Endothelial cell of umbilical vein (primary cell): Measurements from ENCODE around the gene UBAP1. TPM values are rescaled to one million over a fixed set of nuclear protein-coding genes. Genes with fewer than 3 reads are reported as not detected.

Experiments used
- BruUV-seq: library from RNA; stranded (reverse); fragments of 400-500 nt; replicated peaks from 2 replicates; lab custom pipeline; 2021; lab: Mats Ljungman, UMichigan
- CTCF ChIA-PET: fragments of 300-600, 350-600 bp; sonication (Branson Sonifier 250); formaldehyde crosslinking; loops from one replicate; lab custom pipeline; 2021; ENCODE audit warnings: antibody characterized with exemption, inconsistent platforms; lab: Charles Lee
- POLR2A ChIA-PET: fragments of 300-600, 350-600 bp; sonication (Branson Sonifier 250); formaldehyde crosslinking; loops from one replicate; lab custom pipeline; 2021; ENCODE audit warnings: antibody characterized with exemption, inconsistent platforms; lab: Charles Lee
- DNase-seq: peaks from one replicate; pipeline ENCODE4 v3.0.0-alpha.2; 2011; ENCODE audit warnings: low read depth, low spot score
- FAIRE-seq: peaks from 2 replicates; lab custom pipeline; 2011; peaks lifted over from hg19 to GRCh38; lab: Jason Lieb, UNC
- H2AFZ ChIP-seq: 2 replicates; pipeline ENCODE4 v1.6.0; 2012; ENCODE audit warnings: low read depth, low read length, control low read depth, inconsistent platforms
- H3K27ac ChIP-seq: 2 replicates; pipeline ENCODE4 v1.5.1; 2011; ENCODE audit warnings: low read depth, mild to moderate bottlenecking, control low read depth, low read length, moderate library complexity; ENCODE audit not compliant: insufficient read depth
- H3K27me3 ChIP-seq, 2 experiments: 2 replicates each; pipeline versions ENCODE4 v1.6.0 to v1.6.1; 2011; ENCODE audit warnings: low read length in 2 of 2, mixed read lengths in 1 of 2; ENCODE audit not compliant: control insufficient read depth in 2 of 2, insufficient read depth in 2 of 2
- H3K36me3 ChIP-seq, 2 experiments: 2 replicates in 1 of 2; 3 replicates in 1 of 2; pipeline ENCODE4 v1.5.1; 2011; ENCODE audit warnings: low read length in 2 of 2, mild to moderate bottlenecking in 1 of 2, moderate library complexity in 1 of 2; ENCODE audit not compliant: control insufficient read depth in 2 of 2, insufficient read depth in 2 of 2; ENCODE audit errors: extremely low read depth in 1 of 2
- H3K4me1 ChIP-seq: 3 replicates; pipeline ENCODE4 v1.5.1; 2011; ENCODE audit warnings: mild to moderate bottlenecking, low read length; ENCODE audit not compliant: control insufficient read depth, insufficient read depth; ENCODE audit errors: extremely low read depth
- H3K4me2 ChIP-seq: 2 replicates; pipeline ENCODE4 v1.6.1; 2011; ENCODE audit warnings: low read length, control low read depth, mixed read lengths; ENCODE audit not compliant: insufficient read depth
- H3K4me3 ChIP-seq, 3 experiments: fragments of 200-600 bp in 1 of 3; sonication (generic), shearing (Covaris generic) in 1 of 3; replicated peaks in 1 of 3; 2 replicates each; pipeline ENCODE4 v1.5.1; 2011 to 2016; ENCODE audit warnings: control low read depth in 3 of 3, low read length in 3 of 3, mild to moderate bottlenecking in 2 of 3, inconsistent platforms in 1 of 3, low read depth in 1 of 3, moderate library complexity in 1 of 3; ENCODE audit not compliant: insufficient read depth in 1 of 3
- H3K79me2 ChIP-seq: 2 replicates; pipeline ENCODE4 v1.6.0; 2012; ENCODE audit warnings: low read length, inconsistent platforms; ENCODE audit not compliant: control insufficient read depth, insufficient read depth
- H3K9ac ChIP-seq: replicated peaks from 2 replicates; pipeline ENCODE3; 2011; ENCODE audit warnings: low read length, control low read depth; ENCODE audit not compliant: insufficient read depth; ENCODE audit errors: extremely low read depth
- H3K9me1 ChIP-seq: replicated peaks from 3 replicates; pipeline ENCODE4 v1.6.0; 2011; ENCODE audit warnings: mild to moderate bottlenecking, low read length; ENCODE audit not compliant: control insufficient read depth, insufficient read depth; ENCODE audit errors: extremely low read depth
- H3K9me3 ChIP-seq: replicated peaks from 2 replicates; pipeline ENCODE4 v1.5.1; 2012; ENCODE audit warnings: low read length, inconsistent platforms; ENCODE audit not compliant: control insufficient read depth, insufficient read depth
- H4K20me1 ChIP-seq: replicated peaks from 2 replicates; pipeline ENCODE3; 2011; ENCODE audit warnings: mild to moderate bottlenecking, low read length; ENCODE audit not compliant: control insufficient read depth, insufficient read depth; ENCODE audit errors: extremely low read depth
- CTCF ChIP-seq, 2 donors: IDR thresholded peaks; 1 replicate in 1 of 2; 2 replicates in 1 of 2; pipeline ENCODE4 v1.5.1; 2011; ENCODE audit warnings: low read length in 2 of 2, mild to moderate bottlenecking in 2 of 2, moderate library complexity in 2 of 2, control low read depth in 1 of 2, inconsistent platforms in 1 of 2, low read depth in 1 of 2; ENCODE audit not compliant: insufficient read depth in 1 of 2; ENCODE audit errors: extremely low read depth in 1 of 2
- EZH2 ChIP-seq: IDR thresholded peaks from 2 replicates; pipeline ENCODE4 v1.6.1; 2012; ENCODE audit warnings: borderline replicate concordance, low read depth, mild to moderate bottlenecking, moderate library complexity, low read length, inconsistent platforms; ENCODE audit not compliant: severe bottlenecking
- FOS ChIP-seq: IDR thresholded peaks from 2 replicates; pipeline ENCODE4 v1.6.1; 2011; ENCODE audit warnings: mild to moderate bottlenecking, low read length, moderate library complexity, borderline replicate concordance; ENCODE audit not compliant: insufficient read depth
- GATA2 ChIP-seq: IDR thresholded peaks from 2 replicates; pipeline ENCODE4 v1.7.0; 2011; ENCODE audit warnings: low read depth, mild to moderate bottlenecking, moderate library complexity, mixed read lengths, low read length; ENCODE audit not compliant: insufficient read length, insufficient read depth
- JUN ChIP-seq: IDR thresholded peaks from 2 replicates; pipeline ENCODE4 v1.6.1; 2011; ENCODE audit warnings: borderline replicate concordance, low read depth; ENCODE audit not compliant: insufficient read length, insufficient read depth
- MAX ChIP-seq: IDR thresholded peaks from 2 replicates; pipeline ENCODE4 v1.6.1; 2011; ENCODE audit not compliant: insufficient read depth, insufficient read length
- MYC ChIP-seq: IDR thresholded peaks from one replicate; pipeline ENCODE4 v1.6.1; 2011; ENCODE audit warnings: mild to moderate bottlenecking, low read depth, low read length
- POLR2A ChIP-seq: IDR thresholded peaks from 2 replicates; pipeline ENCODE4 v1.6.1; 2012; ENCODE audit warnings: low read depth, mild to moderate bottlenecking, control low read depth, low read length
- POLR2AphosphoS5 ChIP-seq: IDR thresholded peaks from 2 replicates; pipeline ENCODE4 v1.6.1; 2012; ENCODE audit warnings: low read depth, mild to moderate bottlenecking, control low read depth, low read length, moderate library complexity; ENCODE audit not compliant: insufficient read depth
- dilution Hi-C: fragments of 300-500 bp; cut with MboI; formaldehyde crosslinking; loops from one replicate; pipeline ENCODE4 v1.15.0; 2019; ENCODE audit warnings: low sequenced_read_pairs; ENCODE audit not compliant: extremely low pct_ligation_motif_present
- intact Hi-C: fragments of 100-400 bp; cut with micrococcal nuclease; formaldehyde crosslinking; loops from one replicate; pipeline ENCODE4 v1.10.0; 2022
- polyA plus RNA-seq, 4 experiments: library from polyadenylated mRNA; depleted of rRNA in 3 of 4; stranded (reverse) in 3 of 4; unstranded in 1 of 4; fragments of >200 nt; gene quantifications; 2 replicates each; pipeline versions ENCODE4 v1.2.1 to v1.2.3, GENCODE V29; 2011 to 2012; ENCODE audit warnings: missing spikeins in 1 of 4
- total RNA-seq: library from RNA; stranded (reverse); gene quantifications from 2 replicates; pipeline ENCODE4 v1.2.3, GENCODE V29; 2021

The UBAP1 gene
- total and polyA plus RNA-seq, 2 donors (not counting 3 experiments of a cell fraction or from before 2014, with no cell fraction given): 38.8 TPM

- no TSS peak for BruUV-seq
- POLR2A ChIA-PET: no interaction called here
- no peak overlapping the region for H3K27ac ChIP-seq
- no peaks in the 10 kb centered on the region for H4K20me1 ChIP-seq
- intact Hi-C loops: loop anchor here (10.0 kb wide), 1 partner anchor 47 kb away; no protein-coding TSS in a partner anchor
- H3K36me3 ChIP-seq: peaks cover 0 to 5% of the 10 kb centered on the region in 2 experiments
- TF ChIP-seq FOS (no peak), JUN (no peak), POLR2AphosphoS5 (no peak), MYC (no peak), EZH2 (no peak), CTCF (IDR thresholded peaks at IDR 0.05; ENCODE audit: extremely low read depth in 1 of 2, insufficient read depth in 1 of 2, low read depth in 1 of 2, low read length in 2 of 2) (no peak), MAX (no peak), GATA2 (no peak), POLR2A (no peak)
- DNase-seq: no peak
- CTCF ChIA-PET: interaction anchor here (1.3 kb wide), 1 partner anchor 22 kb away, joined by 3 read pairs; no protein-coding TSS in a partner anchor
- H3K4me3 ChIP-seq: no peak overlapping the region
- no peaks in the 10 kb centered on the region for H3K9me3 ChIP-seq
- H3K4me1 ChIP-seq: no peaks in the 10 kb centered on the region
- H3K27me3 ChIP-seq: no peaks in the 10 kb centered on the region
- H3K4me2 ChIP-seq: no peak overlapping the region
- H3K9ac ChIP-seq: no peak overlapping the region
- H3K9me1 ChIP-seq: no peaks in the 10 kb centered on the region
- H2AFZ ChIP-seq: no peak overlapping the region
- dilution Hi-C loops: no loop called here
- FAIRE-seq: no peak
- peaks cover 21% of the 10 kb centered on the region for H3K79me2 ChIP-seq
Measured at GRCh38 chr9:34232201-34232600, 53.4 kb downstream of the UBAP1 start.
